Stimulated activated CD4-positive, alpha-beta T cell treated with anti-CD3 and anti-CD28 coated beads, Interleukin-1b, Interleukin-23, amount 100 ng/mL, for 24 hours (primary cell): ENCODE results near the gene PDE11A.
"Not testable (repeated sequence)": the region's sequence is repeated elsewhere in the genome, so short reads cannot be mapped to it uniquely, and the experiment has no call there.

Experiments
- DNase-seq, 4 experiments: peaks; one replicate each; pipeline ENCODE4 v3.0.0-alpha.2; 2020; ENCODE audit warnings: low read depth in 4 of 4, low spot score in 1 of 4

The PDE11A gene

DNA sequence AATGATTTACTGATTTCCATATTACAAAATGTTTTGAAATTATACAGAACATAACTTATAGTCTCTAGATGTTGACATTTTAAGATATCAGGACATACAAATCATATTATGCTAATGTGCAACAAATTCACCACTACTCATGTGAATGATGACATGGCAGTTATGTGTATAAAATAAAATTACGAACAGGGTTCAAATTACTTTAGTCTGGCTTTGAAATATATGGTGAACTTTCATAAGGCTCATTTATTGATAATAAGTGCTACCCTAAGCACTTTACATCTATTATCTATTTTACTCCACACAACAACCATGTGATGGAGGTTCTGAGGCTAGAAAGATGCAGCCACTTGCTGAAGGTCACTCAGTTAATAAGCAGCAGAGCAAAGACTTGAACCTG is 62.8 kb downstream of the PDE11A start:
- DNase-seq, result no peak

GRCh38 chr2:178008636-178009289 is 63.8 kb downstream of the PDE11A start:
- DNase-seq, result no peak

GRCh38 chr2:178006710-178007109 is 65.9 kb downstream of the PDE11A start:
- no peak for DNase-seq

DNA sequence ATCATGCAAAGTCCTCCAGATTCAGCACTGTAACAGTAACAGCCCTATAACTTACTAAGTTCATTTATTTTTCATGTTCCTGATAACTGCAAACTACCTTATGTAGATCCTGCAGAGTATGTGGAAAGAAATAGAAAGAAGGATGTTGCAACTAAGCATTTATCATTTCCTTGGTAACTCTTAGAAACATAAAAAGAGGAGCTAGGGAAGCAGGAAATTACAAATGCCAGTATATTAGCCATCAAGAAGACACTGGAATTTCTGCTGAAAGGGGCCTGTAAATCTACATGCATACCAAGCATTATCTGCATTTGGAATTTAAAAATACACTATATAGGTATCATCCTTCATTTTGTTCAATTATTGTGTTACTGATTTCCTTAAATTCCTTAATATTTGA is 66.8 kb downstream of the PDE11A start:
- no peak for DNase-seq

DNA sequence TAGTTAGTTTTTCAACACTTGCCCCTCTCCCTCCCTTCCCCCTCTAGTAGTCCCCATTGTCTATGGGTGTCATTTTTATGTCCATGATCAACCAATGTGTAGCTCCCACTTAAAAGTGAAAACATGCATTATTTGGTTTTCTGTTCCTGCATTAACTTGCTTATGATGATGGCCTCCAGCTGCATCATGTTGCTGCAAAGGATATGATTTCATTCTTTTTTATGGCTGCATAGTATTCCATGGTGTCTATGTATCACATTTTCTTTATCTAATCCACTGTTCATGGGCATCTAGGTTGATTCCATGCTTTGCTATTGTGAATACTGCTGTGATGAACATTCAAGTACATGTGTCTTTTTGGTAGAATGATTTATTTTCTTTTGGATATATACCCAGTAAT is 70.5 kb downstream of the PDE11A start:
- DNase-seq, result no peak

- DNase-seq, result no peak
These were observed 73.6 kb downstream of the PDE11A start for GRCh38 chr2:177998996-177999395.

DNA sequence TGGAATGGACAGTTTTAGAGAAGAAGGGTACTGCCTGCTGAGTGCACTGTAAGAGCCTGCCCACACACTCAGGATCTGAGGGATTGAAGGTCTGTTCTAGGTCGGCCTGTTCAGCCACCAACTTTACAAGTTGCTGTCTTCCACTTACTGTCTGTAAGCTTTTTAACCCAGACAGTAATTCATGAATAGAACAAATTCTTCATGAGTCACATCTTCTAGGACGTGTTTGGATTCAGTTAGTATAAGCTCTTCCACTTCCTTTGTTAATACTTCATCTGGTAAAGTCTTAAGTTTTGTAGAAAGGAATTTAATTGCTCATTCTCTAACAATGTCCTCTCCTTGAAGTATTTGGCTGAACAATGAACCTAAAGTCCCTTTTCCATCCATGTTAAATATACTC is 74.6 kb downstream of the PDE11A start:
- DNase-seq, result no peak

GRCh38 chr2:177992992-177993391 is 79.6 kb downstream of the PDE11A start:
- no peak for DNase-seq

DNA sequence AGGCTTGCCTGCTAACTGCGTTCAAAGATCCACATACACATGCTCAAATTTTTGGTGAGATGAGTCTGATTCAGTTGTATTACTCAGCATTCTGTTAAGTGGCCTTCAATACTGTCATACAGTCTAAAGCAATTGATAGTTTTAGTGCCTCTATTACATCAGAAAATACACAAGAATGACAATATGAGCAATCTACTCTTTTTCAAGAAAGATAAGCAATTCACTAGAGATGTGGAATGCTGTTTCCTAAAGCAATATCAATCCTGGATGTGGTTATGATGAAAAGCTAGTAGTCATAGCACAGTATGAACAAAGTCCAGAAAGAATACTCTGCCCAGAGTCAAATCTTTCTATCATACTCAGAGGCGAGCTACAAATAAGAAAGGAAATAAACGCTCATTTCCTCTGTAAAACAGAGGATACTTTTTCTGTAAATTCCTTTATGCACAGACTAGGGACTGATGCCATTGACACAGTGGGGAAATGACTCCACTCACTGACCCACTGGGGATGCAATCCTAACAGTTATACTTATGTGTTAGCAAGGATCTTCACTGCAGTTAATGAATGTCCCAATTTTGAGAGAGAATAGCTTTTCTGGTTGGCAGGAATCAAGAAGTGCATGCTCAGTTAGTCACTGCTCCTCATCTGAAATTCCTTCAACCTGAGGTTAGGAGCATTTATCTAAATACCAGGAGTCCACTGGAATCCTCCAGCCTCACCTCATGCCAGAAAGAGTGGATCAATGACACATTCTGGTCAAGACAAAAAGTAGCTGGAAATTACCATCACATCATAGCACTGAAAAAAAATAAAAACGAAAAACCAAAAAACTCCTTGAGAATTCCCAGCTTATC is 83.3 kb downstream of the PDE11A start:
- no peak for DNase-seq

DNA sequence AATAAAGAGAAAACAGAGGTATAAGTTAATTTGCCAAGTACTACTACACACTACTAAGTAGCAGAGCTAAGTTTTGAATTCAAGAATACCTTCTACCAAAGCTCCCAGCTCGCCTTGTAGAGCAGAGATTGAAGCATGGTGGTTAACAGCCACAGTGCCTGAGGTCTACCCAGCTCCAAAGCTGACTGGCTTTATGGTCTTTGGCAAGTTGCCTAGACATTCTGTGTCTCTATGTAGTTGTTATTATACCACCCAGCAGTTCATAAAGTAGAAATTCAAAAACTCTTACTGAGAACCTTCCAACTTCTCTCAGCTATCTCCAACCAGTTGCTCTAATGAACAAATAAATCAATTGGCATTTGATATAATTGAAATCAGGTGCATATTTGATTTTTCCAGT is 87.8 kb downstream of the PDE11A start:
- DNase-seq, result no peak

- DNase-seq, result no peak
These were observed 89.3 kb downstream of the PDE11A start for GRCh38 chr2:177983183-177983788.

GRCh38 chr2:177972782-177973181 is 99.8 kb downstream of the PDE11A start:
- no peak for DNase-seq

DNA sequence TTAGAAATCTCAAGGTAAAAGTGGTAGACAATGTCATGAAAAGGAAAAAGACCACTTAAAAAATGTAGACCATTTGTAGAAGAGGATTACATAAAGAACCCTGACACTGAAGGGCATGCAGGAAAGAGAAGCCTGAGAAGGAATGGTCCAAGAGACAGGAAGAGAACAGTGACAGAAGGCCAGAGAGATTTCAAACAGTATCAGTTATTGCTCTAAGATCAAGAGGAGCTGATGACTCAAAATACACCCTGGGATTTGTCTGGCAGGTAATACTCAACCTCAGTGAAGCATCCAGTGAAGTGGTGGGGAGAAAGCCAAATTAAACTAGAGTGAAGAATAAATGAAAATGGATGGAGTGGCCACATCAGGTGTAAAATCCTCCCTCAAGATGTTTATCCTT is 100.5 kb downstream of the PDE11A start:
- no peak for DNase-seq

DNA sequence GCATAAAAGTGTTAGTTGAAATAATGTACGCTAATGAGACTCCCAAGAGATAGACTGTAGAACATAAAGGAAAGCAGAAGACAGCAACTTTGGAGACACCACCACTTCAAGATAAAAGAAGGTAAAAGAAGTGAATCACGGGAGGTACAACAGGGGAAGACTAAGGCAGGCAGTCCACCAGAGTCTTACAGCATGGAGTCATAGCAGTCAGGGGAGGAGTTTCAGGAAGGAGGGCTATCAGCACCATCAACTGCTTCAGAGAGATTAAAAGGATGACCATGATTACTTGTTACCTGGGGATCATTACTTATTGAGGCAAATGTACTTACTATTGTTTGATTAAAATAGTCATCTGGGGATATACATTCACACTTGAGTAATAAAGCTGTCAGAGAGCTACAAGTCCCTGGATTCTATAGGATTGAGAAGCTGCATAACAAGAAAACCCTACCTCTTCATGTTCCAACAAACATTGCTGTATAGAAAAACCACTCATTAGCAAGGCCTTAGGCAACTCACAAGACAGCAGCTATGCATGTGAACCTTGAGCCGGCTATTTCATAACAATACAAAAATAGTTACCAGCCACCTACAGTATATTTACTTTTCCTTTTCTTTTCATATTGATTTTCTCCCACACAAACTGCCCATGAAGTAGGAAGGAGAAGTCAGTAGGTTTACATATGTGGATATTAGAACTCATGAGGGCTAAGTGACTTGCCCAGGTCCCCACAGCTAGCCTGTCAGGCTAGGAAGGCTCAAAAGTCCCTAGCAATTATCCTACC is 101.7 kb downstream of the PDE11A start:
- DNase-seq, result no peak

DNA sequence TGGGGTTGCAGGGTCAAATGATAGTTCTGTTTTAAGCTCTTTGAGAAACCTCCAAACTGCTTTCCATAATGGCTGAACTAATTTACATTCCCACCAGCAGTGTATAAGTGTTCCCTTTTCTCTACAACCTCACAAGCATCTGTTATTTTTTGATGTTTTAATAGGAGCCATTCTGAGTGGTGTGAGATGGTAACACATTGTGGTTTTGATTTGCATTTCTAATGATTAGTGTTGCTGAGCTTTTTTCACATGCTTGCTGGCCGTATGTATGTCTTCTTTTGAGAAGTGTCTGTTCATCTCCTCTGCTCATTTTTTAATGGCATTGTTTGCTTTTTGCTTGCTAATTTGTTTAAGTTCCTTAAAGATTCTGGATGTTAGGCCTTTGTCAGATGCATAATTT is 107.7 kb downstream of the PDE11A start:
- no peak for DNase-seq

- DNase-seq, result no peak
These were observed 120.4 kb downstream of the PDE11A start for GRCh38 chr2:177952151-177952550.

- DNase-seq, result not testable (repeated sequence)
These were observed 125.0 kb downstream of the PDE11A start for GRCh38 chr2:177947598-177947997.

DNA sequence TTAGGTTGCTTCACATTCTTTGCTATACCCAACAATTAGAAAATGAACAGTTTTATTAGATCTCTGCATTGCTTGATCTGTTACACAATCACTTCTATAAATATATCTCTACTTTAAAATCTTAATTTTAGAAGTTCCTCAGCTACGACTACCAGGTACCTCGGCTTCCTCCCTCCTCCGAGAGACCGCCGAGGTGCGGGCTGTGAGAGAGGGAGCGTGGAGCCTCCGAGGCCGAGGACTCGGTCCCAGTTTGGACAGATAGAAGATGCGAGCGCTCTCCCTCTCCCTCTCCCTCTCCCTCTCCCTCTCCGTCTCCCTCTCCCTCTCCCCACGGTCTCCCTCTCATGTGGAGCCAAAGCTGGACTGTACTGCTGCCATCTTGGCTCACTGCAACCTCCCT is 128.0 kb downstream of the PDE11A start:
- DNase-seq, result not testable (repeated sequence)

DNA sequence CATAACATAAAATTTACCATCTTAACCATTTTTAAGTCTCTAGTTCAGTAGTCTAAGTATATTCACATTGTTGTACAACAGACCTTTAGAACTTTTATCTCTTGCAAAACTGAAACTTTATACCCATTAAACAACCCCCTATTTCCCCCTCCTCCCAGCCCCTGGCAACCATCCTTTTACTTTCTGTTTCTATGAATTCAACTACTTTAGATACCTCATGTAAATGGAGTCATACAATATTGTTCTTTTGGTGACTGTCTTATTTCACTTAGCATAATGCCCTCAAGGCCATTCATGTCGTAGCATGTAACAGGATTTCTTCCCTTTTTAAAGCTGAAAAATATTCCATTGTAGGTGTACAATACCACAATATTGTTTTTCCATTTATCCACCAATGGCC is 129.8 kb downstream of the PDE11A start:
- no peak for DNase-seq

DNA sequence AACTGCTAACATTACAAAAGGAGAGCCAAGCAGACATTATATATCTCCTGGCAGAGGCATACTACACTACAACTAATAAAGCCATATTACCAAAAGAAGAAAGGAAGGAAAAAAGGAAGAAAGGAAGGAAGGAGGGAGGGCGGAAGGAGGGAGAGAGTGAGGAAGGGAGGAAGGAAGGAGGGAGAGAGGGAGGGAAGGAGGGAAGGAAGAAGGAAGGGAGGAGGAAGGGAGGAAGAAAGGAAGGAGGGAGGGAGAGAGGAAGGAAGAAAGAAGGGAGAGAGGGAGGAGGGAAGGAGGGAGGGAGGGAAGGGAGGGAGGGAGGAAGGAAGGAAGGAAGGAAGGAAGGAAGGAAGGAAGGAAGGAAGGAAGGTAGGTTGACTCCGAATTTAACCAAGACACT is 133.4 kb downstream of the PDE11A start:
- DNase-seq, result no peak

DNA sequence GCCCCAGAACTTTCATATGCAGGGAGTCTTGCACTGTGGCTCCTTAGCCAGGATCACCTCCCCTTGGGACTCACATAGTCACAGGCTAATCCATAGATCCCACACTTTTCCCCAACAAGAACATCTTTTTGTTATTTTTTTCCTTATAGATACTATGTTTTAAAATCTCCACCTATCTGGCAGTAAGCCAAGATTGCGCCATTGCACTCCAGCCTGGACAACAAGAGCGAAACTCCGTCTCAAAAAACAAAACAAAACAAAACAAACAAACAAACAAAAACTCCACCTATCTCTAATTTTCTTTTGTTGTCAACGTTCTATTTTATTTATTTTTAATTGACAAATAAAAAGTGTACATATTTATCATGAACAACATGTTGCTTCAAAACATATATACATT is 141.7 kb downstream of the PDE11A start:
- no peak for DNase-seq
